ENCODE data around the gene CLCNKA. TPM values are rescaled to one million over a fixed set of nuclear protein-coding genes. Genes with fewer than 3 reads are reported as not detected.

Gene CLCNKA
- total RNA-seq, 1 donor from 2014 or later = under 0.01 TPM

DNA sequence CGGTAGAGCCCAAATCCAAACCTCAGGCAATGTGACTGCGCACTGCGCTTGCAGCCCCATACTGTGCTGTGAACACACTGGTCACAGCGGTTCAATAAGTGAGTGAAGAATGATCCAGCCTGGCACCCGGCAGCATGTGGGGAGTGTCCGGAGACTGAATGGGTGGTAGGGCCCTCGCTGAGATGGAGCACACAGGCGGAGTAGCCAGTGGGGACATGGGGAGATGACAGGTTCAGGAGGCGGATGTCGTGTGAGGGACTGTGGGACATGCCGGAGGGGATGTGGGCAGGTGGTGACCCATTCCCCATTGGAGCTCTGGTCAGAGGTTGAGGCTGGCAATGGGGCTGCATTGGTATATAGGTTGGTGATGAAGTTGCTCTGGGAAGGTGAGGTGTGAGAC is 12.2 kb upstream of the CLCNKA start:
- Histone ChIP-seq H3K4me3 (ENCODE audit: low read length in 3 of 3) (no peak overlapping the region), H3K9ac (ENCODE audit: low read depth in 1 of 3, low read length in 3 of 3) (no peak overlapping the region), H3K36me3 (ENCODE audit: control insufficient read depth in 3 of 3, insufficient read depth in 3 of 3, low read length in 3 of 3) (no peaks in the 10 kb centered on the region), H3K9me3 (ENCODE audit: control insufficient read depth in 3 of 3, low read length in 3 of 3) (no peaks in the 10 kb centered on the region), H3K27ac (ENCODE audit: low read depth, low read length) (peak overlapping the region; percentile 0), H3K4me1 (ENCODE audit: control insufficient read depth in 3 of 3, insufficient read depth in 3 of 3, low read length in 3 of 3) (peaks cover 16 to 24% (median 22%) of the 10 kb centered on the region in 3 donors), H3K27me3 (ENCODE audit: control insufficient read depth in 3 of 3, insufficient read depth in 3 of 3, low read length in 3 of 3) (no peaks in the 10 kb centered on the region)

DNA sequence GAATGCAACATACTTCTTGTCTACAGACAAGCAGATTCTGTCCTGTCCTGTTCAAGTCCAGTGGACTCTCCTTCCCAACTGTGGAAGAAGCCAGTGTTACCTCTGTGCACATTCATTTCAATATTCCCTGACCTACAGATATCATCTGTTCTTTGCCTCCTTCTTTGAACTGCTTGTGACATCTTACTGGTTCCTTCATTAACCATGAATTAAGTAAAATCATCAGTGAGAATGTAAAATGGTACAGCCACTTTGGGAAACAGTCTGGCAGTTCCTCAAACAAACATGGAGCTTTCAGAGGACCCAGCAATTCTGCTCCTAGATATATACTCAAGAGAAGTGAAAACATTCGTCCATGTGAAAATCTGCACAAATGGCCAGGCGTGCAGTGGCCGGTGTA is 11.0 kb upstream of the CLCNKA start:
- Histone ChIP-seq H3K4me3 (ENCODE audit: low read length in 3 of 3) (no peak overlapping the region), H3K27me3 (ENCODE audit: control insufficient read depth in 3 of 3, insufficient read depth in 3 of 3, low read length in 3 of 3) (no peaks in the 10 kb centered on the region), H3K36me3 (ENCODE audit: control insufficient read depth in 3 of 3, insufficient read depth in 3 of 3, low read length in 3 of 3) (peaks cover 0 to 6% (median 0%) of the 10 kb centered on the region in 3 donors), H3K9ac (ENCODE audit: low read depth in 1 of 3, low read length in 3 of 3) (no peak overlapping the region), H3K9me3 (ENCODE audit: control insufficient read depth in 3 of 3, low read length in 3 of 3) (no peaks in the 10 kb centered on the region), H3K4me1 (ENCODE audit: control insufficient read depth in 3 of 3, insufficient read depth in 3 of 3, low read length in 3 of 3) (peaks cover 28 to 35% (median 32%) of the 10 kb centered on the region in 3 donors), H3K27ac (ENCODE audit: low read depth, low read length) (no peak overlapping the region)

DNA sequence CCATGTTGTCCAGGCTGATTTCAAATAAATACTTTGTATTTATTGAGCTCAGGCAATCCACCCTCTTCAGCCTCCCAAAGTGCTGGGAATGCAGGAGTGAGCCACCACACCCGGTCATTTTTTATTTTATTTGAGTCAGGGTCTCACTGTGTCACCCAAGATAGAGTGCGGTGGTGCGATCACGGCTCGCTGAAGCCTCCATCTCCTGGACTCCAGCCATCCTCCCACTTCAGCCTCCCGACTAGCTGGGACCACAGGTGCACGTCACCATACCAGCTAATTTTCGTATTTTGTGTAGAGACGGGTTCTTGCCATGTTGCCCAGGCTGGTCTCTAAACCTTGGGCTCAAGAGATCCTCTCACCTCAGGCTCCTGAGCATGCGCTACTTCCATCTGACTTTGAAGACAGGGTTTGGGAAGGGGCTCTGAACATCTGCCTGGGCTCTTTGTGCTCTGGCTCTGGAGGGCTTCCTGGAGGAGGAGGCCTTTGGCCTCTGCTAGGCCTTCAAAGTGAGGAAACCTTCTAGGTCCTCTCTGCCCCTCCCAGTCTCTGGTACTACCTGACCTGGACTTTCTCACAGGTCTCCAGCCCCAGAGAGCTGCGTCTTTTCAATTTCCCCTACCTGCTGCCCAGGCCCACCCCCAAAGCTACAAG is 9.8 kb upstream of the CLCNKA start:
- H3K9ac ChIP-seq (ENCODE audit: low read depth in 1 of 3, low read length in 3 of 3) = peak overlapping the region in 2 of 3 donors; percentile 7 to 66
- peaks cover 36 to 46% (median 38%) of the 10 kb centered on the region in 3 donors for H3K4me1 ChIP-seq (ENCODE audit: control insufficient read depth in 3 of 3, insufficient read depth in 3 of 3, low read length in 3 of 3)
- H3K36me3 ChIP-seq (ENCODE audit: control insufficient read depth in 3 of 3, insufficient read depth in 3 of 3, low read length in 3 of 3) = peaks cover 0 to 10% (median 4%) of the 10 kb centered on the region in 3 donors
- no peaks in the 10 kb centered on the region for H3K9me3 ChIP-seq (ENCODE audit: control insufficient read depth in 3 of 3, low read length in 3 of 3)
- peak overlapping the region; percentile 99 for H3K27ac ChIP-seq (ENCODE audit: low read depth, low read length)
- peak overlapping the region; percentile 16 to 58 (median 40) for H3K4me3 ChIP-seq (ENCODE audit: low read length in 3 of 3)
- no peaks in the 10 kb centered on the region for H3K27me3 ChIP-seq (ENCODE audit: control insufficient read depth in 3 of 3, insufficient read depth in 3 of 3, low read length in 3 of 3)

DNA sequence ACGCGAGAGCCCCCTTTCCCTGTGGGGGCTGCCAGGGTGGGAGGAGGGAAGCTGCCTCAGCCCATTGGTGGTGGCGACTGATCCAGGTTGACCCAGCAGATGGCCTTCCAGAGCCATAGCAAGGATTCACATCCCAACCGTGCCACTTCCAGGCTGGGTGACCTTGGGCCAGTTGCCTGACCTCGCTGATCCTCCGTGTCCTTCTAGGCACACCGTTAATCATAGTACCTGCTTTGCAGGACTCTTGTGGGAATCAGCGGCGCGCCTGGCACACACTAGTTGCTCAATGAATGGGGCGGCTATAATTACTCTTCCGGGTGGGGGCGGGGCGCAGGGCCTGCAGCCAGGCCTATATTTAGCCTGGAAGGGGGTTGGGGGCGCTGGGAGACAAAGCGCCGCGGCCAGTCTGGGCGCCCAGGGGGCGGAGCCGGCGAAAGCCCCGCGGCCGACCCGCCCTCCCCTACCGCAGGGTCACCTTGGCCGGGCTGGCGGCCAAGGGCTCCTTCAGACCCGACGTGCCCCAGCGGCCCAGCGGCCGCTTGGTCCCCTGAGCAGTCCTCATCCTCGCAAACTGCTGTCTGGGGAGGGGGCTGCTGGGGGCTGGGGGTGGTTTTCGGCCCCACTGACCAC is 9.1 kb upstream of the CLCNKA start:
- peaks cover 39 to 50% (median 41%) of the 10 kb centered on the region in 3 donors for H3K4me1 ChIP-seq (ENCODE audit: control insufficient read depth in 3 of 3, insufficient read depth in 3 of 3, low read length in 3 of 3)
- H3K36me3 ChIP-seq (ENCODE audit: control insufficient read depth in 3 of 3, insufficient read depth in 3 of 3, low read length in 3 of 3) = peaks cover 0 to 17% (median 5%) of the 10 kb centered on the region in 3 donors
- H3K27me3 ChIP-seq (ENCODE audit: control insufficient read depth in 3 of 3, insufficient read depth in 3 of 3, low read length in 3 of 3) = no peaks in the 10 kb centered on the region
- peak overlapping the region in 2 of 3 donors; percentile 92 to 100 for H3K9ac ChIP-seq (ENCODE audit: low read depth in 1 of 3, low read length in 3 of 3)
- H3K9me3 ChIP-seq (ENCODE audit: control insufficient read depth in 3 of 3, low read length in 3 of 3) = no peaks in the 10 kb centered on the region
- H3K27ac ChIP-seq (ENCODE audit: low read depth, low read length) = peak overlapping the region; percentile 99
- peak overlapping the region; percentile 16 to 58 (median 40) for H3K4me3 ChIP-seq (ENCODE audit: low read length in 3 of 3)

DNA sequence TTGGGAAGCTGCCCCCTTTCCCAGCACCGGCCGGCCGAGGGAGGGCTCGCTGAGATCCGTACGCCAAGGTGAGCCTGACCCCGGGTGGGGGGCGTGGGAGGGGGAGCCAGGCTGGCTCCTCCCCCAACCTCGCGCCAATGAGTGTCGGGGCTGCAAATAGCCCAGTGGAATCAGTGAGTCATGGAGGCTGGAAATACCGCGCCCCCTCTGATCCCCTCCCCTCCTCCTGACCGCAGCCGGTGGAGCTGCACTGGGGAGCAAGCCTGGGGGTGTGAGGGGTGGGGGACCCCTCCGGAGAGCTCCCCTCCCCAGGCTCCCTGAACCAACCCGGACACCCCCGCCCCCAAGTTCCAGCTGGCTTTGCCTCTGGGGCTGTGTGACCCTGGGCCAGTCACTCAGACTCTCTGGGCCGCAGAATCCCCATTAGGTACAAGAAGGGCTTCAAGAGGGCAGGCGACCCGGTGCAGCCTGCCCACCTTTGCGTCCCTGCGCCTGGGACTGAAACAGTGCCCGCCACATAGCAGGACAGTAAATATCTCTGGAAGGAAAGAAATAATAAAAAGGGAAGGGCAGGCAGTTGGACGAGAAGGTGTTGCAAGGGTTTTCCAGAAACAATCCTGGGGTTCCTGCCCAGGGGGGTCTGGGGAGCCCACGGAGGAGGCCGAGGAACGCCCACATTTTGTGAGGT is 8.5 kb upstream of the CLCNKA start:
- Histone ChIP-seq H3K4me1 (ENCODE audit: control insufficient read depth in 3 of 3, insufficient read depth in 3 of 3, low read length in 3 of 3) (peaks cover 44 to 53% (median 46%) of the 10 kb centered on the region in 3 donors), H3K4me3 (ENCODE audit: low read length in 3 of 3) (peak overlapping the region in 2 of 3 donors; percentile 53 to 89), H3K27me3 (ENCODE audit: control insufficient read depth in 3 of 3, insufficient read depth in 3 of 3, low read length in 3 of 3) (no peaks in the 10 kb centered on the region), H3K27ac (ENCODE audit: low read depth, low read length) (peak overlapping the region; percentile 99), H3K9ac (ENCODE audit: low read depth in 1 of 3, low read length in 3 of 3) (peak overlapping the region; percentile 65 to 100 (median 92)), H3K9me3 (ENCODE audit: control insufficient read depth in 3 of 3, low read length in 3 of 3) (no peaks in the 10 kb centered on the region), H3K36me3 (ENCODE audit: control insufficient read depth in 3 of 3, insufficient read depth in 3 of 3, low read length in 3 of 3) (peaks cover 0 to 17% (median 5%) of the 10 kb centered on the region in 3 donors)

DNA sequence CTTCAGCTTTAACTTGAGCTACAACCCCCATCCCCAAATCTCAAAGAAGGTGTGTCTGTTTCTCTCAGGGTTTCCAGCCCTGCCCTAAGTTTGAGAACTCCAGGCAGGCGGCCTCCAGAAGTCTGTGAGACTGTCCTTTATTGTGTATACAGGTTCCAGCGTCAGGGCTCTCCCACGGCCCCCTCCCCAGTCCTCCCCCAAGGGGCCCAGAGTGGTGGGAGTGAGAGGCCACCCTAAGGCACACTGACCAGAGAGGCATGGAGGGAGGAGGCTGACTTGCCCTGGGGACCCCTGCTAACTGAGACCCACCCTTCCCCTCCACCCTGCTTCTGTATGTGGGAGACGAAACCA is 8.0 kb upstream of the CLCNKA start:
- H3K27ac ChIP-seq (ENCODE audit: low read depth, low read length) = peak overlapping the region; percentile 99
- no peaks in the 10 kb centered on the region for H3K27me3 ChIP-seq (ENCODE audit: control insufficient read depth in 3 of 3, insufficient read depth in 3 of 3, low read length in 3 of 3)
- peaks cover 0 to 17% (median 5%) of the 10 kb centered on the region in 3 donors for H3K36me3 ChIP-seq (ENCODE audit: control insufficient read depth in 3 of 3, insufficient read depth in 3 of 3, low read length in 3 of 3)
- no peaks in the 10 kb centered on the region for H3K9me3 ChIP-seq (ENCODE audit: control insufficient read depth in 3 of 3, low read length in 3 of 3)
- H3K9ac ChIP-seq (ENCODE audit: low read depth in 1 of 3, low read length in 3 of 3) = peak overlapping the region; percentile 65 to 100 (median 92)
- peak overlapping the region in 2 of 3 donors; percentile 89 to 94 for H3K4me3 ChIP-seq (ENCODE audit: low read length in 3 of 3)
- H3K4me1 ChIP-seq (ENCODE audit: control insufficient read depth in 3 of 3, insufficient read depth in 3 of 3, low read length in 3 of 3) = peaks cover 49 to 58% (median 51%) of the 10 kb centered on the region in 3 donors

DNA sequence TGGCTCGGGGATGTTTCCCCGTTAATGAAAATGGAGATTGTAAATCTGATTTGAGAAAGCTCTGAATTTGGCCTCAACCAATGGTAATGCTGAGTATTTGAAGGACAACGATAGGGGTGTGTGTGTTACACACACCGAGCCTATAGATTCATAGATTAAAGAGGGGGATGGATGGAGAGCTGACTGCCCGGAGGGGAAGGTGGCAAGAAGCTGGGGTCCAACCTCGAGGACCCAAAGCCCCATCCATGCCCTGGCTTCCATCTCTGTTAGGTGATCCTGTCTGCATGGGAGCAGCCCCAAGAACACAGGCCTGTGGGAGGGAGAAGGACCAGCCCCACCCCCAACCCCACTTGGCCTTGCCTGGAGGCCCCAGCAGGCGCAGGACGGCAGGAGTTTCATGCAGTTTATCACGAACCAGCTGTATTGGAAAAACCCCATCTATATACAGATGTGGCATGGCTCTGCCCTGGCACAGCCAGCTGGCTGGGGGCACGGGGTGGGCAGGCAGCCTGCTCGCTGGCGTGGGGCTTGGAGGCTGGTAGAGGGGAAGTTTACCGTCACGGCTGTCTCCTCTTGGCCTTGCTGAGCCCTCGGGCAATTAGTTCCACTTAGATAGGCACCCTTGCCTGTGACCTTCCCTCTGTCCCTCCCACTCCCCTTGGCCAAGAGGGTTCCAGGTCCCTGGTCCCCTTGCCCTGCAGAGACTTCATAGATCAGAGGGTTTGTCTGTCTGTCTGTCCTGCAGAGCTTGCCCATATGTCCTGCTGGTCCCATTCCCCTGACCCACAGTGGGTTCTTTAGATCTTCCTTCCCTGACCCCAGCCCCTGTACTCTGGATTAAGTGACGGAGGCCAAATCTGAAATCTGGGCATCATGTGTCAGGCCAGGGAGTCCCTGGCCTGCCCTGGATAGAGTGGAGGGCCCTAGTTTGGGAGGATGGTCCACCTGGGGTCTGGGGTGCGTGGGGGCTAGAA is 7.0 kb upstream of the CLCNKA start:
- Histone ChIP-seq H3K4me3 (ENCODE audit: low read length in 3 of 3) (peak overlapping the region; percentile 38 to 94 (median 89)), H3K36me3 (ENCODE audit: control insufficient read depth in 3 of 3, insufficient read depth in 3 of 3, low read length in 3 of 3) (peaks cover 0 to 17% (median 5%) of the 10 kb centered on the region in 3 donors), H3K9me3 (ENCODE audit: control insufficient read depth in 3 of 3, low read length in 3 of 3) (no peaks in the 10 kb centered on the region), H3K27ac (ENCODE audit: low read depth, low read length) (peak overlapping the region; percentile 99), H3K27me3 (ENCODE audit: control insufficient read depth in 3 of 3, insufficient read depth in 3 of 3, low read length in 3 of 3) (no peaks in the 10 kb centered on the region), H3K4me1 (ENCODE audit: control insufficient read depth in 3 of 3, insufficient read depth in 3 of 3, low read length in 3 of 3) (peaks cover 57 to 65% (median 57%) of the 10 kb centered on the region in 3 donors), H3K9ac (ENCODE audit: low read depth in 1 of 3, low read length in 3 of 3) (peak overlapping the region; percentile 92 to 100 (median 98))

DNA sequence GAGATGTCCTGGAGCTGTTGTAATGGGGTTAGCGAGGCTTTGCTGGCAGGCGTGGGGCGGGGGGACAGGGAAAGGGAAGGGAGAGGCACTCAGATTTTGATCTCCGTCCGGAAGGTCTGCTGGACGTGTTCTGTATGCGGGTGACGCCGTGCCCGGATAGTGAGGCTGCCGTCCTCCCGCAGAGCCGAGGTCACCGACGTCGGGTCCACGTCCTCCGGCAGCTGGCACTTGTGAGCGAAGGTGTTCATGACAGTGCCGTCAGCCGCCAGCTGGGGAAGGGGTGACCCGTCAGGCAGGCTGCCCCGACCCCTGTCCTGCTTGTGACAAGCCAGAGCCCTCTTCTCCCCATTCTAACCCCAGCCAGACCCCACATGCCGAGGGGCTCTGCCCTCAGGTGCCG is 6.3 kb upstream of the CLCNKA start:
- H3K27me3 ChIP-seq (ENCODE audit: control insufficient read depth in 3 of 3, insufficient read depth in 3 of 3, low read length in 3 of 3) = no peaks in the 10 kb centered on the region
- peak overlapping the region; percentile 85 to 94 (median 89) for H3K4me3 ChIP-seq (ENCODE audit: low read length in 3 of 3)
- H3K9ac ChIP-seq (ENCODE audit: low read depth in 1 of 3, low read length in 3 of 3) = peak overlapping the region; percentile 92 to 100 (median 98)
- H3K4me1 ChIP-seq (ENCODE audit: control insufficient read depth in 3 of 3, insufficient read depth in 3 of 3, low read length in 3 of 3) = peaks cover 64 to 72% (median 64%) of the 10 kb centered on the region in 3 donors
- H3K27ac ChIP-seq (ENCODE audit: low read depth, low read length) = peak overlapping the region; percentile 99
- peaks cover 0 to 17% (median 5%) of the 10 kb centered on the region in 3 donors for H3K36me3 ChIP-seq (ENCODE audit: control insufficient read depth in 3 of 3, insufficient read depth in 3 of 3, low read length in 3 of 3)
- H3K9me3 ChIP-seq (ENCODE audit: control insufficient read depth in 3 of 3, low read length in 3 of 3) = no peaks in the 10 kb centered on the region

All from skeletal muscle tissue (tissue), 4 donors.